ENCODE measurements around the gene FYN. TPM values are rescaled to one million over a fixed set of nuclear protein-coding genes. Genes with fewer than 3 reads are reported as not detected.

FYN gene
- total and polyA plus RNA-seq, 10 of the 15 experiments (the other 5 are each of a cell fraction or from before 2014, with no cell fraction given), result 51.4 to 247 (median 138) TPM

DNA sequence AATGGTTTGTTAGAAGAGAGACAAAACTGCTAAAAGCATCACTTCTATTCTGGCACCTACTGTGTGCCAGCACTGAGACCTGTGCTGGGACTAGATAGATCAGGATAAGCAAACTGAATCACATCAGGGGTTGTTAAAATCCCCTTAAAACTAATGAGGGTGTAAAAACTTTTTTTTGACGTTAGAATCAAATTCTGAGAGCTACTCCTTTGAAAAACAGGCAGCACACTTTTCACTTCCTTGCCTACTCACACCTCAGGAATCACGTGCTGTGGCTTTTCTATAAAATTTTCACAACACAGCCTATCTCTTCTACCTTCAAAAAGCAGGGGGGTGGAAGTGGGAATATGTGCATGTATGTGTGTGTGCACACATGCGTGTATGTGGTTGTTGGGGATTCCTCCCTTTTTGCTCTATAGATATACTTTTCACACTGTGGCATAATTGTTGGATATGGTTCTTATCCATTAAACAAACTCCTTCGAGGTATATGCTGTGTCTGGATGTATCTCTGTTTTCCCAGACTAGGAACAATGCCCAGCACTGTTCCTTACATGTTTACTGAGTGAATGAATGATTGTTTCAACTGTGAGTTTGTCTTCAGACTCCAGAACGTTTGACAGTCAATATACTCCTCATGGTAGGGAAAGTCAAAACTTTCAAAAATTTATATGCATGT is 105.4 kb downstream of the FYN start (continued):
- TF ChIP-seq TCF7 (IDR thresholded peaks at IDR 0.05; ENCODE audit: borderline replicate concordance), result no peak
- no peak for TF ChIP-seq PBX3 (IDR thresholded peaks at IDR 0.05; ENCODE audit: insufficient replicate concordance, low read depth, low read length)
- no peak for TF ChIP-seq HDAC6 (IDR thresholded peaks at IDR 0.05; ENCODE audit: unreplicated experiment)
- TF ChIP-seq, protein P1, sequence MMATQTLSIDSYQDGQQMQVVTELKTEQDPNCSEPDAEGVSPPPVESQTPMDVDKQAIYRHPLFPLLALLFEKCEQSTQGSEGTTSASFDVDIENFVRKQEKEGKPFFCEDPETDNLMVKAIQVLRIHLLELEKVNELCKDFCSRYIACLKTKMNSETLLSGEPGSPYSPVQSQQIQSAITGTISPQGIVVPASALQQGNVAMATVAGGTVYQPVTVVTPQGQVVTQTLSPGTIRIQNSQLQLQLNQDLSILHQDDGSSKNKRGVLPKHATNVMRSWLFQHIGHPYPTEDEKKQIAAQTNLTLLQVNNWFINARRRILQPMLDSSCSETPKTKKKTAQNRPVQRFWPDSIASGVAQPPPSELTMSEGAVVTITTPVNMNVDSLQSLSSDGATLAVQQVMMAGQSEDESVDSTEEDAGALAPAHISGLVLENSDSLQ (IDR thresholded peaks at IDR 0.05), result no peak
- TF ChIP-seq ZBED1 (IDR thresholded peaks at IDR 0.05; ENCODE audit: borderline replicate concordance), result 0 out of 2 replicates have a peak, but pooled peaks have one; percentile 32
- TF ChIP-seq SIN3A (IDR thresholded peaks at IDR 0.05; ENCODE audit: low read depth, low read length), result no peak
- no peak for TF ChIP-seq SRF (IDR thresholded peaks at IDR 0.05; ENCODE audit: low read depth in 2 of 2, low read length in 2 of 2)
- TF ChIP-seq ZNF24 (IDR thresholded peaks at IDR 0.05), result peak; percentile 73; the same call in 1 of the 2 replicates
- no peak for TF ChIP-seq MEF2A (IDR thresholded peaks at IDR 0.05; ENCODE audit: insufficient read depth, low read depth, low read length)
- no peak for TF ChIP-seq CEBPB (IDR thresholded peaks at IDR 0.05; ENCODE audit: borderline replicate concordance in 1 of 2, low read depth in 2 of 2, low read length in 2 of 2)
- no peak; the same call in 1 of the 2 replicates for TF ChIP-seq BCL11A (IDR thresholded peaks at IDR 0.05; ENCODE audit: low read depth, low read length)
- TF ChIP-seq MYC (IDR thresholded peaks at IDR 0.05; ENCODE audit: insufficient read depth, insufficient read length, insufficient replicate concordance, low read length, severe bottlenecking), result no peak
- TF ChIP-seq USF1 (IDR thresholded peaks at IDR 0.05; ENCODE audit: borderline replicate concordance, extremely low read length, insufficient read depth, low read depth, low read length), result peak; percentile 35
- TF ChIP-seq NR2F1 (conservative IDR thresholded peaks at IDR 0.05), result no peak
- TF ChIP-seq, protein P2, sequence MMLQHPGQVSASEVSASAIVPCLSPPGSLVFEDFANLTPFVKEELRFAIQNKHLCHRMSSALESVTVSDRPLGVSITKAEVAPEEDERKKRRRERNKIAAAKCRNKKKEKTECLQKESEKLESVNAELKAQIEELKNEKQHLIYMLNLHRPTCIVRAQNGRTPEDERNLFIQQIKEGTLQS (IDR thresholded peaks at IDR 0.05; ENCODE audit: borderline replicate concordance, extremely low read depth, low read depth, low read length), result peak; percentile 41; the same call in 1 of the 2 replicates
- TF ChIP-seq MXI1 (IDR thresholded peaks at IDR 0.05; ENCODE audit: low read depth, low read length), result no peak
- TF ChIP-seq E2F8 (IDR thresholded peaks at IDR 0.05; ENCODE audit: low read depth, partially characterized antibody), result no peak
- TF ChIP-seq SMARCA5 (IDR thresholded peaks at IDR 0.05), result peak; percentile 10; the same call in 1 of the 2 replicates
- peak; percentile 89; the same call in 1 of the 2 replicates for TF ChIP-seq DPF2 (IDR thresholded peaks at IDR 0.05)
